ENCODE results near the gene KRT26.

KRT26 gene

DNA sequence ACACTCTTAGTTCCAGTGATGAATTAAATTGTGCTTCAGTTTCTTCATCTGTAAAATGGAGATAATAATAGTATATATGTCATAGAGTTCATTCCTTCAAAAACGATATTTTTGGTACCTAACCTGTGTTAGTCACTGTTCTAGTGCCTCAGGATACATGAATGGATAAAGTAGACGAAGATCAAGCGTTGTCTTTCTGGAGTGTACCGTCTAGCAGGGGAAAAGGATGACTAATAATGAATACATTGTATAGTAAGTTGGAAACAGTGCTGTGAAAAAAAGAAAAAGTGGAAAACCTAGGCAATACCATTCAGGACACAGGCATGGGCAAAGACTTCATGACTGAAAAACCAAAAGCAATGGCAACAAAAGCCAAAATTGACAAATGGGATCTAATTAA lies 41.8 kb upstream of the KRT26 start:
- H3K27ac ChIP-seq (ENCODE audit: low read length) = no peak overlapping the region
- no peak for TF ChIP-seq EZH2phosphoT487 (IDR thresholded peaks at IDR 0.05; ENCODE audit: low read length)
- TF ChIP-seq, protein P1, sequence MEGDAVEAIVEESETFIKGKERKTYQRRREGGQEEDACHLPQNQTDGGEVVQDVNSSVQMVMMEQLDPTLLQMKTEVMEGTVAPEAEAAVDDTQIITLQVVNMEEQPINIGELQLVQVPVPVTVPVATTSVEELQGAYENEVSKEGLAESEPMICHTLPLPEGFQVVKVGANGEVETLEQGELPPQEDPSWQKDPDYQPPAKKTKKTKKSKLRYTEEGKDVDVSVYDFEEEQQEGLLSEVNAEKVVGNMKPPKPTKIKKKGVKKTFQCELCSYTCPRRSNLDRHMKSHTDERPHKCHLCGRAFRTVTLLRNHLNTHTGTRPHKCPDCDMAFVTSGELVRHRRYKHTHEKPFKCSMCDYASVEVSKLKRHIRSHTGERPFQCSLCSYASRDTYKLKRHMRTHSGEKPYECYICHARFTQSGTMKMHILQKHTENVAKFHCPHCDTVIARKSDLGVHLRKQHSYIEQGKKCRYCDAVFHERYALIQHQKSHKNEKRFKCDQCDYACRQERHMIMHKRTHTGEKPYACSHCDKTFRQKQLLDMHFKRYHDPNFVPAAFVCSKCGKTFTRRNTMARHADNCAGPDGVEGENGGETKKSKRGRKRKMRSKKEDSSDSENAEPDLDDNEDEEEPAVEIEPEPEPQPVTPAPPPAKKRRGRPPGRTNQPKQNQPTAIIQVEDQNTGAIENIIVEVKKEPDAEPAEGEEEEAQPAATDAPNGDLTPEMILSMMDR (IDR thresholded peaks at IDR 0.05; ENCODE audit: low read length) = no peak
- no peak for TF ChIP-seq EZH2 (optimal IDR thresholded peaks at IDR 0.05; ENCODE audit: low read depth, low read length)
- H3K9me3 ChIP-seq (replicated peaks; ENCODE audit: insufficient read depth, low read length) = no peaks in the 10 kb centered on the region
- DNase-seq = no peak
- H3K4me2 ChIP-seq (ENCODE audit: low read depth, low read length) = no peak overlapping the region
- H3K79me2 ChIP-seq (ENCODE audit: low read length) = peaks cover 10% of the 10 kb centered on the region; the same call in 1 of the 2 replicates
- no peak overlapping the region for H3K4me3 ChIP-seq (ENCODE audit: low read length)
- 0 out of 2 replicates have a peak, but pooled peaks cover 4% of the 10 kb centered on the region for H3K4me1 ChIP-seq (ENCODE audit: low read length)
- no peak overlapping the region for H2AFZ ChIP-seq (ENCODE audit: low read length)
- H3K9me2 ChIP-seq (replicated peaks; ENCODE audit: insufficient read depth, low read length) = no peaks in the 10 kb centered on the region
- H3K9ac ChIP-seq (ENCODE audit: low read length) = no peak overlapping the region
- peaks cover 8% of the 10 kb centered on the region for H3F3A ChIP-seq (ENCODE audit: insufficient read depth, low read length)
- no peaks in the 10 kb centered on the region for H3K36me3 ChIP-seq (replicated peaks; ENCODE audit: insufficient read depth, low read length)
- no peaks in the 10 kb centered on the region for H3K27me3 ChIP-seq (replicated peaks; ENCODE audit: insufficient read depth, low read length)
- no peaks in the 10 kb centered on the region for H4K20me1 ChIP-seq (ENCODE audit: insufficient read depth, low read length)

DNA sequence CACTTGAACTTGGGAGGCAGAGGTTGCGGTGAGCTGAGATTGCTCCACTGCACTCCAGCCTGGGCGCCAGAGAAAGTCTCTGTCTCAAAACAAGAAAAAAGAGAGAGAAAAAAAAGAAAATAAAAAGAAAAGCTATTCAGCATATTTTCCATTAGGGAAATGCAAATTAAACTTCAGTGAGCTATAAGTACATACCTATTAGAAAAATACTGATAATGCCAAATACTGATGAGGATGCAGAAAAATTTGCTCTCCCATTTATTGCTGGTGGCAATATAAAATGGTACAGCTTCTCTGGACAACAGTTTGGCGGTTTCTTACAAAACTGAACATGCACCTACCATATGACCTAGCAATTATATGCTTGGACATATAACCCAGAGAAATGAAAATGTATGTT lies 40.6 kb upstream of the KRT26 start:
- Histone ChIP-seq H2AFZ (ENCODE audit: low read length) (no peak overlapping the region), H3K79me2 (ENCODE audit: low read length) (peaks cover 4% of the 10 kb centered on the region; the same call in 1 of the 2 replicates), H3K27ac (ENCODE audit: low read length) (no peak overlapping the region), H3K27me3 (replicated peaks; ENCODE audit: insufficient read depth, low read length) (no peaks in the 10 kb centered on the region), H3F3A (ENCODE audit: insufficient read depth, low read length) (no peaks in the 10 kb centered on the region), H3K4me1 (ENCODE audit: low read length) (no peaks in the 10 kb centered on the region), H3K4me3 (ENCODE audit: low read length) (no peak overlapping the region), H3K9me3 (replicated peaks; ENCODE audit: insufficient read depth, low read length) (no peaks in the 10 kb centered on the region), H4K20me1 (ENCODE audit: insufficient read depth, low read length) (no peaks in the 10 kb centered on the region), H3K4me2 (ENCODE audit: low read depth, low read length) (no peak overlapping the region), H3K36me3 (replicated peaks; ENCODE audit: insufficient read depth, low read length) (no peaks in the 10 kb centered on the region), H3K9ac (ENCODE audit: low read length) (no peak overlapping the region), H3K9me2 (replicated peaks; ENCODE audit: insufficient read depth, low read length) (no peaks in the 10 kb centered on the region)
- DNase-seq = no peak
- TF ChIP-seq EZH2phosphoT487 (IDR thresholded peaks at IDR 0.05; ENCODE audit: low read length) = no peak
- TF ChIP-seq, protein P1 (IDR thresholded peaks at IDR 0.05; ENCODE audit: low read length) = no peak
- no peak for TF ChIP-seq EZH2 (optimal IDR thresholded peaks at IDR 0.05; ENCODE audit: low read depth, low read length)

DNA sequence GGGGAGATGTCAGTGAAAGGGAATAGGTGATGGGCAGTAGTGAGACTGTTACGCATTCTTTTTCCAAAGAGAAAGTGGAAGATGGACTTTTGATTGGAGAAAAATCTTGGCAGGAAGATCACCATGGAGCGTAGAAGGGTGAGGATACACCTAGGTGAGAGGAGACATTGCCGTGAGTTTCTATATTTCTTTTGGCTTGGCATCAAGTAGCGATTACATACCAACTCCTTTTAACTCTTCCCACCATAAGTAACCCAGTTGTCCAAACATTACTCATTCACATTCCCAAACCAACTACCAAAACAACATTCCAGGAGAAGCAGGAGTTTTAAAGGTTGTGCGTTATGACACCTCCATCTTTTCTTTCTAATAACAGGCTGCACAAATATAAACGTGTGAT lies 38.5 kb upstream of the KRT26 start:
- no peaks in the 10 kb centered on the region for H3K9me3 ChIP-seq (replicated peaks; ENCODE audit: insufficient read depth, low read length)
- DNase-seq = no peak
- no peak overlapping the region for H3K9ac ChIP-seq (ENCODE audit: low read length)
- TF ChIP-seq, protein P1 (IDR thresholded peaks at IDR 0.05; ENCODE audit: low read length) = no peak
- TF ChIP-seq EZH2phosphoT487 (IDR thresholded peaks at IDR 0.05; ENCODE audit: low read length) = no peak
- no peak for TF ChIP-seq EZH2 (optimal IDR thresholded peaks at IDR 0.05; ENCODE audit: low read depth, low read length)
- H3K27ac ChIP-seq (ENCODE audit: low read length) = no peak overlapping the region
- H3K36me3 ChIP-seq (replicated peaks; ENCODE audit: insufficient read depth, low read length) = no peaks in the 10 kb centered on the region
- no peaks in the 10 kb centered on the region for H3K4me1 ChIP-seq (ENCODE audit: low read length)
- H3K9me2 ChIP-seq (replicated peaks; ENCODE audit: insufficient read depth, low read length) = no peaks in the 10 kb centered on the region
- no peaks in the 10 kb centered on the region for H4K20me1 ChIP-seq (ENCODE audit: insufficient read depth, low read length)
- H3K4me3 ChIP-seq (ENCODE audit: low read length) = no peak overlapping the region
- H2AFZ ChIP-seq (ENCODE audit: low read length) = no peak overlapping the region
- H3K27me3 ChIP-seq (replicated peaks; ENCODE audit: insufficient read depth, low read length) = no peaks in the 10 kb centered on the region
- H3K4me2 ChIP-seq (ENCODE audit: low read depth, low read length) = no peak overlapping the region
- no peaks in the 10 kb centered on the region for H3K79me2 ChIP-seq (ENCODE audit: low read length)
- H3F3A ChIP-seq (ENCODE audit: insufficient read depth, low read length) = no peaks in the 10 kb centered on the region
